Measurements from ENCODE around the gene PCTP. TPM values are rescaled to one million over a fixed set of nuclear protein-coding genes. Genes with fewer than 3 reads are reported as not detected.

Gene PCTP
- total RNA-seq, 1 donor from 2014 or later: 17.8 TPM

DNA sequence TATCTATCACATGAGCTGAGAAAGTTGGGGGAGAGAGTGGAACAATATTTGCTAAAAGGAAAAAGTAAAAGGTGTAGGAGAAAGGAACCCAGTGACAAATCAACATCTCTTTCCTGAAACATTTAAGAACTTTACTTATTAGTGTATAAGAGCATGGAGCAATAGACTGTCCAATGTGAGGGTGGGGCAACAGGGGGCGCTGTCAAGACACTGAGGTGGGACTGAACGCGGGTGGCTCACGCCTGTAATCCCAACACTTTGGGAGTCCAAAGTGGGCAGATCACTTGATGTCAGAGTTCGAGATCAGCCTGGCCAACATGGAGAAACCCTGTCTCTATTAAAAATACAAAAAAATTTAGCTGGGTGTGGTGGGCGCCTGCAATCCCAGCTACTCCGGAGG, 21.2 kb downstream of the PCTP start:
- Histone ChIP-seq H3K9me3 (no peaks in the 10 kb centered on the region), H3K36me3 (peaks cover 50 to 53% of the 10 kb centered on the region in 2 donors), H3K27ac (no peak overlapping the region), H3K4me1 (no peaks in the 10 kb centered on the region), H3K27me3 (no peaks in the 10 kb centered on the region), H3K4me3 (no peak overlapping the region)
- TF ChIP-seq, protein P1, sequence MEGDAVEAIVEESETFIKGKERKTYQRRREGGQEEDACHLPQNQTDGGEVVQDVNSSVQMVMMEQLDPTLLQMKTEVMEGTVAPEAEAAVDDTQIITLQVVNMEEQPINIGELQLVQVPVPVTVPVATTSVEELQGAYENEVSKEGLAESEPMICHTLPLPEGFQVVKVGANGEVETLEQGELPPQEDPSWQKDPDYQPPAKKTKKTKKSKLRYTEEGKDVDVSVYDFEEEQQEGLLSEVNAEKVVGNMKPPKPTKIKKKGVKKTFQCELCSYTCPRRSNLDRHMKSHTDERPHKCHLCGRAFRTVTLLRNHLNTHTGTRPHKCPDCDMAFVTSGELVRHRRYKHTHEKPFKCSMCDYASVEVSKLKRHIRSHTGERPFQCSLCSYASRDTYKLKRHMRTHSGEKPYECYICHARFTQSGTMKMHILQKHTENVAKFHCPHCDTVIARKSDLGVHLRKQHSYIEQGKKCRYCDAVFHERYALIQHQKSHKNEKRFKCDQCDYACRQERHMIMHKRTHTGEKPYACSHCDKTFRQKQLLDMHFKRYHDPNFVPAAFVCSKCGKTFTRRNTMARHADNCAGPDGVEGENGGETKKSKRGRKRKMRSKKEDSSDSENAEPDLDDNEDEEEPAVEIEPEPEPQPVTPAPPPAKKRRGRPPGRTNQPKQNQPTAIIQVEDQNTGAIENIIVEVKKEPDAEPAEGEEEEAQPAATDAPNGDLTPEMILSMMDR (IDR thresholded peaks at IDR 0.05): no peak
- intact Hi-C loops (cut with DNase I): loop anchor here (5.0 kb wide), 1 partner anchor 35 kb away; no protein-coding TSS in a partner anchor
- no peak for DNase-seq (ENCODE audit: low spot score in 2 of 2)

DNA sequence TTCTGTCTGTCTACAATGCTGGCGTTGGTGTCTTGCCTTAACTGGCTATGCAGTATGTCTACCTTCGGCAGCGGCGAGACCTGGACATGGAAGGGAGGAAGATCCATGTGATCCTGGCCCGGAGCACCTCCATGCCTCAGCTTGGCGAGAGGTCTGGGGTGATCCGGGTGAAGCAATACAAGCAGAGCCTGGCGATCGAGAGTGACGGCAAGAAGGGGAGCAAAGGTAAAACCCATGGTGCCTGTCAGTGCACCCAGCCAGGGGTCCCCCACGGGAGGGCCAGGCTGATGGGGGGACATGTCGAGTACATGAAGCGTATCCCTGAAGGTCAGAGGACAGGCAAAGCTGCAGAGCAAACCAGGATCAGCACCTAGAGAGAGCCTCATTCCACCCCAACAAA, 22.8 kb downstream of the PCTP start:
- intact Hi-C loops (cut with DNase I): loop anchor here (5.0 kb wide), 1 partner anchor 36 kb away; no protein-coding TSS in a partner anchor
- peaks cover 55 to 58% of the 10 kb centered on the region in 2 donors for H3K36me3 ChIP-seq
- H3K4me3 ChIP-seq: no peak overlapping the region
- H3K27me3 ChIP-seq: no peaks in the 10 kb centered on the region
- H3K4me1 ChIP-seq: no peaks in the 10 kb centered on the region
- H3K27ac ChIP-seq: no peak overlapping the region
- TF ChIP-seq, protein P1 (IDR thresholded peaks at IDR 0.05): no peak
- H3K9me3 ChIP-seq: no peaks in the 10 kb centered on the region
- no peak for DNase-seq (ENCODE audit: low spot score in 2 of 2)

DNA sequence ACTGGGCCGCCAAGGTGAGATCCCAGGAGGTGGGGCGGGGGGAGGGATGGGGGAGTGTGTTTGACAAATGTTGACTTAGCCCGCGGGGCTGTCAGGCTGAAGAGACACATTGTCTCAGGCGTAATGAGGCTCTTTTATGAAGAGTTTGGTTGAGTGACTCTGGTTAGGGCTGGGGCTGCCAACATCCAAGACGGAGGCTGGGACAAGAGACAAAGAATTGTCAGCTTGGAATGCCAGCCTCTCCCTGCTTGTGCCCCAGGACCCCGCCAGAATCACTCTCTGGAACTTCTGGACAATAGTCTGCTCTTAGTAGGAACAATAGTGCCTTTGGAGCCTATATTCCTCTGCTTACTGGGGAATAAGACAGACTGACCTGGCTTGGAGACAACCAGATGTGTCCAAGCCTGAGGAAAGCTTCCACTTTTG, 24.0 kb downstream of the PCTP start:
- no peak for DNase-seq (ENCODE audit: low spot score in 2 of 2)
- H3K36me3 ChIP-seq: peaks cover 55 to 58% of the 10 kb centered on the region in 2 donors
- TF ChIP-seq, protein P1 (IDR thresholded peaks at IDR 0.05): no peak
- no peaks in the 10 kb centered on the region for H3K27me3 ChIP-seq
- H3K4me1 ChIP-seq: no peaks in the 10 kb centered on the region
- no peak overlapping the region for H3K4me3 ChIP-seq
- intact Hi-C loops (cut with DNase I): loop anchor here (5.0 kb wide), 1 partner anchor 38 kb away; no protein-coding TSS in a partner anchor
- H3K9me3 ChIP-seq: no peaks in the 10 kb centered on the region
- H3K27ac ChIP-seq: no peak overlapping the region

DNA sequence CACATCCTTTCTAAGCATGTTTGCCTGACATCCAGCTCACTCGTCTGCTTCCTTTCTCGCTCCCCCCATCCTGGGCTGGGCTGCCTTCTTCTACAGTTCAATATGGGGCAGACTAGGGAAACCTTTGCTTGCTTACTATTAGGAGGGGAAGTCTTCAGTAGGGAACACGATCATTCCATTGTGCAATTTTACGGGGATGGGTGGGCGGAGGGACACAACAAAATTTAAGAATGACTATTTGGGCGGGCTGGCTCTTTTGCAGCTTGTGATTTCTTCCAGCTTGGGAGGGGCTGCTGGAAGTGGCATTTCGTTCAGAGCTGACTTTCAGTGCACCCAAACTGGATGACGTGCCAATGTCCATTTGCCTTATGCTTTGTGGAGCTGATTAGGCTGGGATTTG, 25.4 kb downstream of the PCTP start:
- intact Hi-C loops (cut with DNase I): no loop called here
- peaks cover 51 to 52% of the 10 kb centered on the region in 2 donors for H3K36me3 ChIP-seq
- no peak for DNase-seq (ENCODE audit: low spot score in 2 of 2)
- H3K9me3 ChIP-seq: no peaks in the 10 kb centered on the region
- TF ChIP-seq, protein P1 (IDR thresholded peaks at IDR 0.05): no peak
- no peak overlapping the region for H3K27ac ChIP-seq
- no peaks in the 10 kb centered on the region for H3K4me1 ChIP-seq
- H3K4me3 ChIP-seq: no peak overlapping the region
- no peaks in the 10 kb centered on the region for H3K27me3 ChIP-seq

DNA sequence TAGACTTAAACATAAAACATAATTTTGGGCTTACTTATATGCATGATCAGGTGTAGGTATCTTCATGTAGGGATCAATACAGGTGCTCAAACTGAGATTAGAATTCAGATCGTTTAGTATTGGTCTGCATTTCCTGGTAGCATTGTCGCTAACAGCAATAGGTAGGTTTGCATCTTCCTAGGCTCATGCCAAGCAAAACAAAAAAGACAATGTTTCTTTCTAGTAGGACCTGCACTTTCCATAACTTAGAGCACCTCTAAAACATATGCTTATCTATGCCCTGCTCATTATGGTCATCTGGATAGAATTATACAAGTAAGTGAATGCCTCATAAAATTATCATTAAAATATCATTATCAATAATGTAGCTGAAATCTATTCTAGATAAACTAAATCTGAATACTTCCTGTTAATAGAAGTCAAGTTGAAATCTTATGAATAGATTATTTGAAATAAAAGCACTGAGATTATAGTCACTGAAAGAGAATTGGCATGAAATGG, 26.7 kb downstream of the PCTP start:
- no peaks in the 10 kb centered on the region for H3K9me3 ChIP-seq
- H3K36me3 ChIP-seq: peaks cover 39 to 44% of the 10 kb centered on the region in 2 donors
- intact Hi-C loops (cut with DNase I): no loop called here
- no peaks in the 10 kb centered on the region for H3K27me3 ChIP-seq
- no peak for DNase-seq (ENCODE audit: low spot score in 2 of 2)
- H3K4me3 ChIP-seq: no peak overlapping the region
- H3K27ac ChIP-seq: no peak overlapping the region
- no peaks in the 10 kb centered on the region for H3K4me1 ChIP-seq
- TF ChIP-seq, protein P1 (IDR thresholded peaks at IDR 0.05): no peak
